Neural progenitor cell (in vitro differentiated cells): ENCODE results near the gene PHKG2.

Experiments used
- CTCF ChIP-seq: fragments of 200-600 bp; sonication (generic); IDR thresholded peaks from 2 replicates; pipeline ENCODE4 v1.5.1; 2017; ENCODE audit warnings: antibody characterized with exemption, mild to moderate bottlenecking
- EZH2 ChIP-seq: fragments of 200-600 bp; sonication (generic); IDR thresholded peaks from 2 replicates; pipeline ENCODE4 v1.6.1; 2017; ENCODE audit warnings: antibody characterized with exemption, mild to moderate bottlenecking, moderate library complexity
- EZH2phosphoT487 ChIP-seq: fragments of 200-600 bp; sonication (generic); IDR thresholded peaks from 2 replicates; pipeline ENCODE4 v1.6.1; 2017; ENCODE audit warnings: antibody characterized with exemption

GRCh38 chr16:30761427-30761927 lies 13.3 kb downstream of the PHKG2 start:
- TF ChIP-seq CTCF (no peak), EZH2phosphoT487 (no peak), EZH2 (no peak)
